Activated T-helper 1 cell treated with anti-CD3 and anti-CD28 coated beads, Interleukin-2, amount 50 U/mL, for 16 hours (primary cell): ENCODE results near the gene ERCC6L.

Source experiments
- DNase-seq, 2 donors: peaks; one replicate each; pipeline ENCODE4 v3.0.0-alpha.2; 2020; ENCODE audit warnings: low read depth in 1 of 2, low spot score in 1 of 2

ERCC6L gene

GRCh38 chrX:72238721-72239475 is at the start of gene ERCC6L:
TSS of gene ERCC6L (minus strand) at chrX:72239027. CDS start at chrX:72238911, 116 bp downstream.
- DNase-seq = peak; percentile 59 to 73

- DNase-seq = no peak
These were observed 43.5 kb upstream of the ERCC6L start for GRCh38 chrX:72282302-72282701.

- DNase-seq = no peak
These were observed 41.6 kb upstream of the ERCC6L start for GRCh38 chrX:72280321-72280845.

GRCh38 chrX:72276478-72276953 is 37.7 kb upstream of the ERCC6L start:
- no peak for DNase-seq

GRCh38 chrX:72274526-72274925 is 35.7 kb upstream of the ERCC6L start:
- DNase-seq = no peak

GRCh38 chrX:72273718-72274117 is 34.9 kb upstream of the ERCC6L start:
- no peak for DNase-seq

- DNase-seq = no peak
These were observed 34.0 kb upstream of the ERCC6L start for GRCh38 chrX:72272868-72273267.

DNA sequence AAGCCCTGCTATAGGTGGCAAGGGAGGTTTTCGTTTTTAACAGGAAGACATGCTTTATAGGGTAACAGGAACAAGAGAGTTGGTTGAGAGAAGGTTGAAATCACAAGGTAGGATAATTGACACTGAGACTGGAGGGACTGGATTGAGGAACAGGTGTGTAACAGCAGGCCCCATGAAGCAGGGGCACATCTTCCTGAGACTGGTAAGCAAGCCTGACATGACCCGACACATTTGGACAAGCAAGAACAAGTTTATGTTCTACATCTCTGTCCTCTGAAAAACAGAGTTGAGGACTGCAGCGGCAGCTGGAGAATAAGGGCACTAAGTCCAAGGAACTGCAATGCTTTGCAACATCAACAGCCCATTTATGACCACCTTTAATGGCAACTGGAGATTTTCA is 33.0 kb upstream of the ERCC6L start:
- no peak for DNase-seq

DNA sequence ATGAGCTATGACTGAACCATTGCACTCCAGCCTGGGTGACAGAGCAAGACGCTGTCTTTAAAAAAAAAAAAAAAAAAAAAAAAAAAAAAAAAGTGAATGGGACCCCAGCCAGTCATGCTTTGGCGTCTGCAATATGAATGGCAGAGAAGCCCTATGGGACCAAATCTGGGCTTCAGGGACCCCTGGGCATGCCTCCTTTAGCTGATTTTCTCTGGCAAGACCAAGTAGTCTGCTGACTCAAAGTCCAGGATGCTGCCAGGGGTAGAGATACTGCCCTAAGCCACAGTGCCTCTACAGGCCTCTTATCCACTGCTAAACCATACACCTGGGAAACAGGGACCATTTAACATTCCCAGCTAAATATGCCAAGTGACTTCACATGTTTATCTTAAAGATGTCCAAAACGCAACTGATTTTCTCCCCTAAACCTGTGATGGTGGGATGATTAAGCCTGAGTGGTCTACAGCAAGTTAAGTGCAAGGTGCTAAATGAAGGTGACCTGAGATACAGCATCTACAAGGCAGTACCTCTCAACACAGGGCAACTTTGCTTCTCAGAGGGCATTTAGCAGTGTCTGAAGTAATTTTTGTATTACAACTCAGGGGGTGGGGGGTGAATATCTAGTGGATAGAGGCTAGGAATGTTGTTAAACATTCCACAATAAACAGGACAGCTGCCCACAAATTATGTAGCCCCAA is 32.4 kb upstream of the ERCC6L start:
- DNase-seq = no peak

DNA sequence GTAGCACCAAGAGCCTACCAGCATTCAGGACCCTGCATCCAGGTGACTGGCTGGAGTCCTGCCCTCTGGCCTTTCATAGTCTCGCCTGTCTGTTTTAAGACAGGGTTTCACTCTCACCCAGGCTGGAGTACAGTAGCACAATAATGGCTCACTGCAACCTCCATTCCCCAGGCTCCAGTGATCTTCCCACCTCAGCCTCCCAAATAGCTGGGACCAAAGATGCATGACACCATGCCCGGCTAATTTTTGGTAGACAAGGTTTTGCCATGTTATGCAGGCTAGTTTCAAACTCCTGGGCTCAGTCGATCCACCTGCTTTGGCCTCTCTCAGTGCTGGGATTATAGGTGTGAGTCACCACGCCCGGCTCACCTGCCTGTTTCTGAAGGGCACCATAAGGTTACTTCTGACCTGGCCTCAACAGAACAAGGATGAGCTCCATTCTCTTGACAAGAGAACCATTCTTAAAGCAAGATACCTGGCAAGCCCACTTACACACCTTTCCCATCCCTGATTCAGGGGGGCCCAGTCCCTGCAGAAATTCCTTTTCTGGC is 31.6 kb upstream of the ERCC6L start:
- no peak for DNase-seq

DNA sequence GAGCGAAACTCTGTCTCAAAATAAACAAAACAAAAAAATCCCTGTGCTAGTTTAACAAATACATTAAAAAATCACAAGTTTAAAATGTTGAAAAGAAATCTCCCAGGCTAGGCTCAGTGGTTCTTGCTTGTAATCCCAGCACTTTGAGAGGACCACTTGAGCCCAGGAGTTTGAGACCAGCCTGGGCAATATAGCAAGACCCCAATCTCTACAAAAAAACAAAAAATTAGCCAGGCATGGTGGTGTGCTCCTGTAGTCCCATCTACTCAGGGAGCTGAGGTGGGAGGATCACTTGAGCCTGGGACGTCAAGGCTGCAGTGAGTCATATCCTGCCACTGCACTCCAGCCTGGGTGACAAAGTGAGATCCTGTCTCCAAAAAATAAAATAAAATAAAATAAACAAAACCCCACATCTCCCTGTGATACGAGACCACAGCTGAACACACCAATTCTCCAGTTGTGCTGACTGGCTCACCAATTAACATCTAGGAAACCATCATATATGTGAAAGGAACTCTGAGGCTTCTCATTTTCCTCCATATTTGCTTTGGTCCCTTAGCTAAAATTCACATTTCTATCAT is 30.9 kb upstream of the ERCC6L start:
- DNase-seq = no peak

GRCh38 chrX:72268597-72269365 is 30.0 kb upstream of the ERCC6L start:
- DNase-seq = no peak

DNA sequence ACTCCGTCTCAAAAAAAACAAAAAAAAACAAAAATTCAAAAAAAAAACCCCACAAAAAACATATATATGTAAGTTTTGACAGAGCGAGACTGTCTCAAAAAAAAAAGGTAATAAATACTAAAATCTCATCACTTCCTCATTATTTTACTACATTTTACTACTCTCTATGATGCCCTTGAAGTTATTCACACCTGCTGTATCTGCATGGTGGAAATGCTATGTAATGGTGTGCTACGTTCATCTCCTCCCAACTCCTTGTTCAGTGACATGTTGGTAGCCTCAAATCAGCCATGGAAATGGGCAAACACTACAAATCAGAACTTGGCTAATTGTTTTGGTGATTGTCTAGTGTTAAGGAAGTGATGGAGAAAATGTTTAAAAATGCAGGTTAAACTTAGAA is 26.4 kb upstream of the ERCC6L start:
- no peak for DNase-seq

- no peak for DNase-seq
These were observed 23.2 kb upstream of the ERCC6L start for GRCh38 chrX:72262077-72262476.

DNA sequence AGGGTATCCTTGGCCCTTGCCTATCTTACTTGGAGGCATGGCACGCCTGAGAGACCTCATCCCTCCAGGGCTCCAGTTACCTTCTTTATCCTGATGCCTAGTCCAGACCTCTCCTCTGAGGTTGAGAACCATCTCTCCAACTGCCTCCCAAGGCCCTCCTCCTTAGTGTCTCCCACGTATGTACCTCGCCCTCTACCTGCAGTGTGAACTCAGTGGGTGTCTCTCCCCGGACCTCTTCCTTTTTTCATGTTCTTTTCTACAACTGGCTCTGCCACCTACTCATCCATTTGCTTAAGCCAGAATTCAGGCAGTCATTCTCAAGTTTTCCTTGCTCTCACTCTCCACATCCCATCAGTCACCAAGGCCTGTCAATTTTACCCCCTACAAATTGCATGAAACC is 21.6 kb upstream of the ERCC6L start:
- DNase-seq = no peak

GRCh38 chrX:72258174-72258573 is 19.3 kb upstream of the ERCC6L start:
- DNase-seq = no peak

DNA sequence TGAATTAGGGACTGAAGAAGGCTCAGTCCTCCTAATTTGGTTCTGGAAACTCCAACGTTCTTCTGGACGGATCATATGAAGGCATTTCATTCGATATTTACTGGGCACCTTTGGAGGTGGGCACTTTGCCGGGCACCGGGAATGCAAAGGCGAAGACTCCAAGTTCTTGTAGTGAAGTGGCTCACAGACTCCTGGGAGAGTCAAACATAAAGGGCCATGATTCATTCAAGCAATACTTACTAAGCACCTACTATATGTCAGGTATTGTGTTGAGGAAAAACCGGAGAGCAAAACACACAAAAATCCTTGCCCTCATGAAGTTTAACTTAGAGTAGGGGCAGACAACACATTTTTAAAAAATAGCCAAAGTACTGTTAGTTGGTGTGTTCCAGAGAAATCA is 17.0 kb upstream of the ERCC6L start:
- no peak for DNase-seq

- DNase-seq = no peak
These were observed 16.6 kb upstream of the ERCC6L start for GRCh38 chrX:72255445-72255844.

- DNase-seq = no peak
These were observed 16.0 kb upstream of the ERCC6L start for GRCh38 chrX:72254816-72255215.

- no peak for DNase-seq
These were observed 14.9 kb upstream of the ERCC6L start for GRCh38 chrX:72253686-72254085.
